Vagina (tissue), 2 donors: Measurements from ENCODE around the gene HTRA2. TPM values are rescaled to one million over a fixed set of nuclear protein-coding genes. Genes with fewer than 3 reads are reported as not detected.

ENCODE experiments used
- DNase-seq, 2 donors: peaks; one replicate each; pipeline ENCODE4 v3.0.0-alpha.2; 2017; ENCODE audit errors: extremely low spot score in 2 of 2
- H3K27ac ChIP-seq: fragments of 200-600 bp; sonication (generic); one replicate; pipeline ENCODE4 v1.5.1; 2019
- H3K27me3 ChIP-seq: fragments of 200-600 bp; sonication (generic); one replicate; pipeline ENCODE4 v1.5.1; 2019
- H3K36me3 ChIP-seq, 2 donors: fragments of 200-600 bp; sonication (generic); one replicate each; pipeline ENCODE4 v1.5.1; 2017 to 2019
- H3K4me1 ChIP-seq: fragments of 200-600 bp; sonication (generic); one replicate; pipeline ENCODE4 v1.5.1; 2019
- H3K4me3 ChIP-seq, 2 donors: fragments of 200-600 bp; sonication (generic); 1 replicate in 1 of 2; 2 replicates in 1 of 2; pipeline ENCODE4 v1.5.1; 2016 to 2019
- H3K9me3 ChIP-seq: fragments of 200-600 bp; sonication (generic); one replicate; pipeline ENCODE4 v1.5.1; 2019
- POLR2A ChIP-seq, 2 donors: fragments of 450-650 bp; IDR thresholded peaks; one replicate each; pipeline ENCODE4 v1.6.1; 2017; ENCODE audit warnings: antibody characterized with exemption in 2 of 2, mild to moderate bottlenecking in 2 of 2, moderate library complexity in 2 of 2
- POLR2AphosphoS5 ChIP-seq, 2 donors: sonication (generic); formaldehyde crosslinking; IDR thresholded peaks; one replicate each; pipeline ENCODE4 v1.9.0; 2017; ENCODE audit warnings: antibody characterized with exemption in 2 of 2, mild to moderate bottlenecking in 2 of 2, low read depth in 1 of 2; ENCODE audit not compliant: insufficient read depth in 1 of 2
- intact Hi-C: fragments of 100-400 bp; cut with DNase I; formaldehyde crosslinking; loops from one replicate; pipeline ENCODE4 v1.15.1; 2023
- total RNA-seq: library from RNA; depleted of rRNA; stranded (reverse); fragments of >200 nt; gene quantifications from one replicate; pipeline ENCODE4 v1.2.3, GENCODE V29; 2016
- TF ChIP-seq, protein P1 (sequence below), 3 experiments: fragments of 450-650 bp in 2 of 3; fragments of 200-600 bp in 1 of 3; sonication (generic) in 1 of 3; IDR thresholded peaks; one replicate each; pipeline ENCODE4 v1.5.1; 2017 to 2019; ENCODE audit warnings: antibody characterized with exemption in 3 of 3, mild to moderate bottlenecking in 2 of 3, moderate library complexity in 2 of 3

HTRA2 gene
- total RNA-seq, 1 donor from 2014 or later = 24.3 TPM

DNA sequence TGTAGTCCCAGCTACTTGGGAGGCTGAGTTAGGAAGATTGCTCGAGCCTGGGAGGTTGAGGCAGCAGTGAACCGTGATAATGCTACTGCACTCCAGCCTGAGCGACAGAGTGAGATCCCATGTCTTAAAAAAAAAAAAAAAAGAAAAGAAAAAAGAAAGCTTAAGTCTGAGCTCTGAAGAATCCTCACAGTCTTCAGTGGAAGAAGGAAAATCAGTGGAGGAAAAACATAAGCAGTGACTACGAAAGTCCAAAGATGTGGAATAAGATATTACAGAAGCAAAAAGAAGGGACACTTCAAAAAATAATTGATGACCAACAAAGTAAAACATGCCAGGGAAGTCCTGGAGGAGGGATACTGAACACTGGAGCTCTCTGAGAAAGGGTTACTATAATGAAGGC is 19.5 kb upstream of the HTRA2 start:
- Histone ChIP-seq H3K27ac (no peak overlapping the region), H3K4me3 (no peak overlapping the region), H3K27me3 (peaks cover 30% of the 10 kb centered on the region), H3K9me3 (no peaks in the 10 kb centered on the region), H3K4me1 (peaks cover 43% of the 10 kb centered on the region), H3K36me3 (peaks cover 0 to 12% of the 10 kb centered on the region in 2 donors)
- intact Hi-C loops = no loop called here
- TF ChIP-seq, protein P1, sequence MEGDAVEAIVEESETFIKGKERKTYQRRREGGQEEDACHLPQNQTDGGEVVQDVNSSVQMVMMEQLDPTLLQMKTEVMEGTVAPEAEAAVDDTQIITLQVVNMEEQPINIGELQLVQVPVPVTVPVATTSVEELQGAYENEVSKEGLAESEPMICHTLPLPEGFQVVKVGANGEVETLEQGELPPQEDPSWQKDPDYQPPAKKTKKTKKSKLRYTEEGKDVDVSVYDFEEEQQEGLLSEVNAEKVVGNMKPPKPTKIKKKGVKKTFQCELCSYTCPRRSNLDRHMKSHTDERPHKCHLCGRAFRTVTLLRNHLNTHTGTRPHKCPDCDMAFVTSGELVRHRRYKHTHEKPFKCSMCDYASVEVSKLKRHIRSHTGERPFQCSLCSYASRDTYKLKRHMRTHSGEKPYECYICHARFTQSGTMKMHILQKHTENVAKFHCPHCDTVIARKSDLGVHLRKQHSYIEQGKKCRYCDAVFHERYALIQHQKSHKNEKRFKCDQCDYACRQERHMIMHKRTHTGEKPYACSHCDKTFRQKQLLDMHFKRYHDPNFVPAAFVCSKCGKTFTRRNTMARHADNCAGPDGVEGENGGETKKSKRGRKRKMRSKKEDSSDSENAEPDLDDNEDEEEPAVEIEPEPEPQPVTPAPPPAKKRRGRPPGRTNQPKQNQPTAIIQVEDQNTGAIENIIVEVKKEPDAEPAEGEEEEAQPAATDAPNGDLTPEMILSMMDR (IDR thresholded peaks at IDR 0.05) = no peak
- TF ChIP-seq POLR2AphosphoS5 (IDR thresholded peaks at IDR 0.05; ENCODE audit: insufficient read depth in 1 of 2, low read depth in 1 of 2) (no peak), POLR2A (IDR thresholded peaks at IDR 0.05) (no peak)
- no peak for DNase-seq

DNA sequence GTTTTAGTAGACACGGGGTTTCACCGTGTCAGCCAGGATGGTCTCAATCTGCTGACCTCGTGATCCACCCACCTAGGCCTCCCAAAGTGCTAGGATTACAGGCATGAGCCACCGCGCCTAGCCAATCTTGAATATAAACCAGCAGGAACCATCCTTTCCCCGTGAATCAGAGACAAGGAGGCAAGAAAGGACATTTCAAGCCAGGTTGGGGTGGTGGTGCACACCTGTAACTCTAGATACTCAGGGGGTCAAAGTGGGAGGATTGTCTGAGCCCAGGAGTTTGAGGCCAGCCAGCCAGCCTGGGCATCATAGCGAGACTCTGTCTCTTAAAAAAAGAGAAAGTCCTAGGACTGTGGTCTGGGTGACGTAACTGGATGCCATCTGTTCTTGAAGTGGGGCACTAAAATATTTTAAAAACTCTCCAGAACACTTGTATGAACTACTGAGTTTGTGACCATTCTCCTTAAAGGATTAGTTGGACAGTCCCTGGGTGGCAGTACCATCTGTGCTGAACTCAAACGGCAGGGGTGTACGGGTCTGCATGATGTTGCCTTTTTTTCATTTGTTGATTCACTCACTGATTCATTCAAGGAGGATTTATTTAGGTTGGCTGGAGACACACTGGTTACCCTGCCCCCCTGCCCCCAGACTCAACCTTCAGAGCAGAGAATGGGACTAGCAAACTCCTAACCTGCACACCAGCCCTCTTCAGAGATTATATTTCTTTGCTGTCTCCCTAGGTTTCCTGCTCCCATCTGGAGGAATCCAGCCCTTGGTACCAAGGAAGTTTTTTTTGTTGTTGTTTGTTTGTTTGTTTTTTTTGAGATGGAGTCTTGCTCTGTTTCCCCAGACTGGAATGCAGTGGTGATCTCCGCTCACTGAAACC is 18.4 kb upstream of the HTRA2 start:
- no peak for TF ChIP-seq POLR2AphosphoS5 (IDR thresholded peaks at IDR 0.05; ENCODE audit: insufficient read depth in 1 of 2, low read depth in 1 of 2)
- TF ChIP-seq, protein P1 (IDR thresholded peaks at IDR 0.05) = no peak
- H3K4me1 ChIP-seq = peaks cover 42% of the 10 kb centered on the region
- intact Hi-C loops = no loop called here
- peaks cover 41% of the 10 kb centered on the region for H3K27me3 ChIP-seq
- DNase-seq = no peak
- no peaks in the 10 kb centered on the region for H3K9me3 ChIP-seq
- H3K36me3 ChIP-seq = peaks cover 0 to 3% of the 10 kb centered on the region in 2 donors
- H3K4me3 ChIP-seq = no peak overlapping the region
- H3K27ac ChIP-seq = no peak overlapping the region

DNA sequence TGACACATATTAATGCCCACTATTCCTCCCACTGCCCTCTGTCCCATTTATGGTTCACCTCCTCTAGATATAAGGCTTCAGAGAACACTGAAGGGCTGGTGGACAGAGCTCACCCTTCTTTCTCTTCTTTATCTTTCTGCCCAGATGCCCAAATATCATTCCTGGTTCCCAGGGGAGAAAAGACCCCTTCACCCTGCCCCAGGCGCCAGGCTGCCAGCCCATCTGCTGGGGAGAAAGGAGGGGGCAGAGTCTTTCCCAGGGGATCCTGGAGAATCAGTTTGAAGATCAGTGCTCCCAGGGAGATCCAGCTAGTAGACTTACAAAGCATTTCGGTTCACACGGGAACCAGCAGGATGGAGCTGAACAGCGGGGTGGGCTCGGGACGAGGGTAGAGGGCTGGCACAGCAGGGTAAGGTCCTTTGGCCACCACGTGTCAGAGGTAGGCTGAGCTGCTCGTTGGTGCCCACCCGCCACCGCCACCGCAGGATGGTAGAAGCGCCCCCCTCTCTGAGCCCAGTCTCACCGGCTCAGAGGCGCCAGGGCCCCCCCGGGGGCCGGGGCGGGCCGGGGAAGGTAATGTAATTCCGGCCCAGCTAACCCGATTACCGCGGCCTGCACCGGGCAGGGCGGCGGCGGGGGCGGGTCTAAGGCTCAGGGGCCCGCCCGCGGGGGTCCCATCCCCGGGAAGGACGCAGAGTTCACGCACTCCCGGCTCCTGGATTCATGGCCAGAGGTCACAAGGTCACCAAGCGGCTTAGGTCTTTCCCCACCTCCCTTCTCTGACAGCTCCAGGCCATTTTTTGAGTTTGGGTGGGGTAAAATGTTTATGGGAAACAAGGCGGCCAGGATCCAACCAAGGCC is 16.8 kb upstream of the HTRA2 start:
- no peak overlapping the region for H3K4me3 ChIP-seq
- peaks cover 36% of the 10 kb centered on the region for H3K4me1 ChIP-seq
- no peaks in the 10 kb centered on the region for H3K36me3 ChIP-seq
- no peak for DNase-seq
- no peak for TF ChIP-seq POLR2A (IDR thresholded peaks at IDR 0.05)
- TF ChIP-seq, protein P1 (IDR thresholded peaks at IDR 0.05) = no peak
- no peak for TF ChIP-seq POLR2AphosphoS5 (IDR thresholded peaks at IDR 0.05; ENCODE audit: insufficient read depth in 1 of 2, low read depth in 1 of 2)
- H3K27ac ChIP-seq = no peak overlapping the region
- peaks cover 41% of the 10 kb centered on the region for H3K27me3 ChIP-seq
- intact Hi-C loops = no loop called here
- H3K9me3 ChIP-seq = no peaks in the 10 kb centered on the region

DNA sequence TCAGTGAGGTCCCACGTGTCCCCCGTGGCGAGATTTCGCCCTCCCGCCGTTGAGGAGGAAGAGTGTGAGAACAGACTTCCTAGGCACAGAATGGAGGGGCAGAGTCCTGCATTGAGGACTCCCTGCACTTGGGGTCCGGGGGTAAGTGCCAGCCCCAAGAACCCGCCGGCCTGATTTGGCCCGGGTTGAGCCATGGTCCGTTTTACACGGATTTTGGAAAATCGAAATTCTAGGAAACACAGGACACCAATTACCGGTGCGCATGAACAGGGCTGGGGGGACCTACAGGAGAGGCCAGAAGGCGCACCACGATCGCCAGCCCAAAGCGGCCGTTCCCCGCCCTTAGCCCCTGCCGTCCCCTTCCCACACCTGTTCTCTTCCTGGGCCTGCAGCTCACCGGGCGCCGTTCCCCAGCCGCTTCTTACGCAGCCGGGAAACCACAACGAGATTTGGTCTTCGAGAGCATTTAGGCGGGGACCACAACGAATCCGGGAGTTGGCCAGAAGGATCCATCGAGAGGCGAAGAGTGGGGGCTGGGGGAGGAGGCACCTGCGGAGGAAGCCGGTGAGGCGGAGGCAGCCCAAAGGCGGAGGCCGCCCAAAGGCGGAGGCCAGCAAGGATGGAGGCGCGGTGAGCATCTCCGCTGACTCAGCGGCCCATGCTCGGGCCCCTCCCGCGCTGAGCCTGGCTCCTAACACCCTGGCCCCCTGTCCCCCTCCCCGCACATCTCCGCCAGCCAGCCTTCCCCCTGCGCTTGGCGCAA is 15.9 kb upstream of the HTRA2 start:
- no peak overlapping the region for H3K4me3 ChIP-seq
- H3K27me3 ChIP-seq = peaks cover 41% of the 10 kb centered on the region
- intact Hi-C loops = no loop called here
- no peak for DNase-seq
- H3K27ac ChIP-seq = no peak overlapping the region
- H3K4me1 ChIP-seq = peaks cover 30% of the 10 kb centered on the region
- peak in 1 of 2 donors; percentile 74 for TF ChIP-seq POLR2AphosphoS5 (IDR thresholded peaks at IDR 0.05; ENCODE audit: insufficient read depth in 1 of 2, low read depth in 1 of 2)
- TF ChIP-seq, protein P1 (IDR thresholded peaks at IDR 0.05) = no peak
- no peaks in the 10 kb centered on the region for H3K36me3 ChIP-seq
- no peaks in the 10 kb centered on the region for H3K9me3 ChIP-seq
